GM15510 (cell line): ENCODE data around the gene TGFB3.

ENCODE experiments used
- POLR2A ChIP-seq: IDR thresholded peaks from 3 replicates; pipeline ENCODE4 v1.6.1; 2011; ENCODE audit warnings: borderline replicate concordance; ENCODE audit not compliant: insufficient read length; ENCODE audit errors: extremely low read depth

TGFB3 gene

GRCh38 chr14:75944607-75945241 is 37.1 kb downstream of the TGFB3 start:
- no peak for TF ChIP-seq POLR2A

- TF ChIP-seq POLR2A = no peak
These were observed 40.8 kb downstream of the TGFB3 start for GRCh38 chr14:75941030-75941429.

- no peak for TF ChIP-seq POLR2A
These were observed 42.6 kb downstream of the TGFB3 start for GRCh38 chr14:75939200-75939599.

GRCh38 chr14:75934998-75935628 is 46.7 kb downstream of the TGFB3 start:
- TF ChIP-seq POLR2A = no peak

GRCh38 chr14:75933712-75934296 is 48.0 kb downstream of the TGFB3 start:
- TF ChIP-seq POLR2A = no peak

GRCh38 chr14:75928690-75929181 is 53.1 kb downstream of the TGFB3 start:
- no peak for TF ChIP-seq POLR2A

GRCh38 chr14:75927564-75928087 is 54.2 kb downstream of the TGFB3 start:
- TF ChIP-seq POLR2A = no peak

- TF ChIP-seq POLR2A = no peak
These were observed 55.2 kb downstream of the TGFB3 start for GRCh38 chr14:75926431-75927115.

GRCh38 chr14:75917946-75918335 is 63.9 kb downstream of the TGFB3 start:
- TF ChIP-seq POLR2A = no peak

GRCh38 chr14:75917322-75917945 is 64.4 kb downstream of the TGFB3 start:
- TF ChIP-seq POLR2A = no peak

- TF ChIP-seq POLR2A = no peak
These were observed 66.8 kb downstream of the TGFB3 start for GRCh38 chr14:75915045-75915444.

GRCh38 chr14:75913183-75913582 is 68.6 kb downstream of the TGFB3 start:
- TF ChIP-seq POLR2A = no peak

GRCh38 chr14:75911883-75912282 is 69.9 kb downstream of the TGFB3 start:
- TF ChIP-seq POLR2A = no peak

- no peak for TF ChIP-seq POLR2A
These were observed 71.7 kb downstream of the TGFB3 start for GRCh38 chr14:75910048-75910447.

- no peak for TF ChIP-seq POLR2A
These were observed 72.2 kb downstream of the TGFB3 start for GRCh38 chr14:75909630-75910029.
